ENCODE results near the gene DDX41.
A peak's percentile ranks its signal among the peaks of the same experiment; 100 is the strongest.

Gene DDX41

GRCh38 chr5:177554474-177555111 lies 37.8 kb upstream of the DDX41 start, which contains the start of gene FAM193B:
Gene FAM193B, minus strand, starts transcription at chr5:177554563. Its CDS starts 105 bp downstream, at chr5:177554458.
- DNase-seq (ENCODE audit: low spot score) = peak; percentile 99
- in situ Hi-C loops (cut with MboI; ENCODE audit: low pct_unique_long_range_greater_than_20kb, low sequenced_read_pairs, unreplicated experiment) = no loop called here
- no peak for TF ChIP-seq CTCF (IDR thresholded peaks at IDR 0.05; ENCODE audit: extremely low read depth, insufficient read depth, missing control alignments)

GRCh38 chr5:177553671-177554429 lies 37.1 kb upstream of the DDX41 start:
- peak; percentile 82 for DNase-seq (ENCODE audit: low spot score)
- TF ChIP-seq CTCF (IDR thresholded peaks at IDR 0.05; ENCODE audit: extremely low read depth, insufficient read depth, missing control alignments) = no peak
- in situ Hi-C loops (cut with MboI; ENCODE audit: low pct_unique_long_range_greater_than_20kb, low sequenced_read_pairs, unreplicated experiment) = no loop called here

- no peak for TF ChIP-seq CTCF (IDR thresholded peaks at IDR 0.05; ENCODE audit: extremely low read depth, insufficient read depth, missing control alignments)
- in situ Hi-C loops (cut with MboI; ENCODE audit: low pct_unique_long_range_greater_than_20kb, low sequenced_read_pairs, unreplicated experiment) = no loop called here
Observed at GRCh38 chr5:177552839-177553455, 36.2 kb upstream of the DDX41 start.

GRCh38 chr5:177550122-177550521 lies 33.4 kb upstream of the DDX41 start:
- DNase-seq (ENCODE audit: low spot score) = no peak
- in situ Hi-C loops (cut with MboI; ENCODE audit: low pct_unique_long_range_greater_than_20kb, low sequenced_read_pairs, unreplicated experiment) = no loop called here
- TF ChIP-seq CTCF (IDR thresholded peaks at IDR 0.05; ENCODE audit: extremely low read depth, insufficient read depth, missing control alignments) = no peak

More at GRCh38 chr5:177552839-177553455, 36.2 kb upstream of the DDX41 start:
- DNase-seq (ENCODE audit: low spot score) = no peak

GRCh38 chr5:177548495-177548894 lies 31.7 kb upstream of the DDX41 start:
- in situ Hi-C loops (cut with MboI; ENCODE audit: low pct_unique_long_range_greater_than_20kb, low sequenced_read_pairs, unreplicated experiment) = no loop called here
- DNase-seq (ENCODE audit: low spot score) = no peak
- no peak for TF ChIP-seq CTCF (IDR thresholded peaks at IDR 0.05; ENCODE audit: extremely low read depth, insufficient read depth, missing control alignments)

GRCh38 chr5:177547736-177548135 lies 31.0 kb upstream of the DDX41 start:
- DNase-seq (ENCODE audit: low spot score) = no peak

More at GRCh38 chr5:177547736-177548135, 31.0 kb upstream of the DDX41 start:
- in situ Hi-C loops (cut with MboI; ENCODE audit: low pct_unique_long_range_greater_than_20kb, low sequenced_read_pairs, unreplicated experiment) = no loop called here
- TF ChIP-seq CTCF (IDR thresholded peaks at IDR 0.05; ENCODE audit: extremely low read depth, insufficient read depth, missing control alignments) = no peak

Data from GM13977 (cell line).